ENCODE data around the gene ZNF474. TPM values are rescaled to one million over a fixed set of nuclear protein-coding genes. Genes with fewer than 3 reads are reported as not detected.

The ZNF474 gene
- total RNA-seq, 1 experiment from 2014 or later = not detected

GRCh38 chr5:122179701-122180100, 50.4 kb downstream of the ZNF474 start:
- DNase-seq (ENCODE audit: low spot score) = no peak
- H3K36me3 ChIP-seq (ENCODE audit: insufficient read depth, low read length, poor library complexity, severe bottlenecking) = no peaks in the 10 kb centered on the region
- no peak overlapping the region for H3K4me3 ChIP-seq (ENCODE audit: low read depth, low read length, poor library complexity, severe bottlenecking)
- CTCF ChIA-PET = no interaction called here
- no peak overlapping the region for H3K27ac ChIP-seq (ENCODE audit: low read depth, low read length, poor library complexity, severe bottlenecking)
- POLR2A ChIA-PET (ENCODE audit: low non-redundant PET) = no interaction called here
- H3K9me3 ChIP-seq (ENCODE audit: low read depth, low read length, poor library complexity, severe bottlenecking) = no peaks in the 10 kb centered on the region
- H3K4me1 ChIP-seq (ENCODE audit: insufficient read depth, low read length, poor library complexity, severe bottlenecking) = peaks cover 19% of the 10 kb centered on the region
- BruUV-seq (replicated peaks) = no TSS peak
- TF ChIP-seq EZH2 (IDR thresholded peaks at IDR 0.05; ENCODE audit: borderline replicate concordance, low read depth, low read length, poor library complexity, severe bottlenecking) (no peak), CTCF (conservative IDR thresholded peaks at IDR 0.05; ENCODE audit: low read depth, low read length) (no peak)
- intact Hi-C loops (cut with micrococcal nuclease; ENCODE audit: unreplicated experiment) = no loop called here
- no peaks in the 10 kb centered on the region for H3K27me3 ChIP-seq (replicated peaks; ENCODE audit: insufficient read depth, low read depth, low read length, poor library complexity)

GRCh38 chr5:122180146-122180712, 50.9 kb downstream of the ZNF474 start:
- BruUV-seq (replicated peaks) = no TSS peak
- TF ChIP-seq CTCF (conservative IDR thresholded peaks at IDR 0.05; ENCODE audit: low read depth, low read length) (no peak), EZH2 (IDR thresholded peaks at IDR 0.05; ENCODE audit: borderline replicate concordance, low read depth, low read length, poor library complexity, severe bottlenecking) (no peak)
- ChIA-PET CTCF (no interaction called here), POLR2A (ENCODE audit: low non-redundant PET) (no interaction called here)
- no peak overlapping the region for H3K4me3 ChIP-seq (ENCODE audit: low read depth, low read length, poor library complexity, severe bottlenecking)
- no peaks in the 10 kb centered on the region for H3K9me3 ChIP-seq (ENCODE audit: low read depth, low read length, poor library complexity, severe bottlenecking)
- no peaks in the 10 kb centered on the region for H3K27me3 ChIP-seq (replicated peaks; ENCODE audit: insufficient read depth, low read depth, low read length, poor library complexity)
- intact Hi-C loops (cut with micrococcal nuclease; ENCODE audit: unreplicated experiment) = no loop called here
- H3K27ac ChIP-seq (ENCODE audit: low read depth, low read length, poor library complexity, severe bottlenecking) = no peak overlapping the region
- DNase-seq (ENCODE audit: low spot score) = no peak
- H3K36me3 ChIP-seq (ENCODE audit: insufficient read depth, low read length, poor library complexity, severe bottlenecking) = no peaks in the 10 kb centered on the region
- peaks cover 19% of the 10 kb centered on the region for H3K4me1 ChIP-seq (ENCODE audit: insufficient read depth, low read length, poor library complexity, severe bottlenecking)

- H3K4me1 ChIP-seq (ENCODE audit: insufficient read depth, low read length, poor library complexity, severe bottlenecking) = peaks cover 19% of the 10 kb centered on the region
- no peaks in the 10 kb centered on the region for H3K27me3 ChIP-seq (replicated peaks; ENCODE audit: insufficient read depth, low read depth, low read length, poor library complexity)
- ChIA-PET CTCF (no interaction called here), POLR2A (ENCODE audit: low non-redundant PET) (no interaction called here)
- no peak overlapping the region for H3K27ac ChIP-seq (ENCODE audit: low read depth, low read length, poor library complexity, severe bottlenecking)
- BruUV-seq (replicated peaks) = no TSS peak
- H3K4me3 ChIP-seq (ENCODE audit: low read depth, low read length, poor library complexity, severe bottlenecking) = no peak overlapping the region
- intact Hi-C loops (cut with micrococcal nuclease; ENCODE audit: unreplicated experiment) = no loop called here
- no peak for DNase-seq (ENCODE audit: low spot score)
- no peaks in the 10 kb centered on the region for H3K36me3 ChIP-seq (ENCODE audit: insufficient read depth, low read length, poor library complexity, severe bottlenecking)
- no peak for TF ChIP-seq EZH2 (IDR thresholded peaks at IDR 0.05; ENCODE audit: borderline replicate concordance, low read depth, low read length, poor library complexity, severe bottlenecking)
- no peak for TF ChIP-seq CTCF (conservative IDR thresholded peaks at IDR 0.05; ENCODE audit: low read depth, low read length)
- no peaks in the 10 kb centered on the region for H3K9me3 ChIP-seq (ENCODE audit: low read depth, low read length, poor library complexity, severe bottlenecking)
Observed at GRCh38 chr5:122180863-122181548, 51.7 kb downstream of the ZNF474 start.

Data from A673 (cell line).